Body of pancreas (tissue), 4 donors: ENCODE measurements around the gene HLA-DMB.

ENCODE experiments used
- CTCF ChIP-seq, 7 experiments: fragments of 450-650 bp in 4 of 7; fragments of 200-600 bp in 3 of 7; sonication (generic) in 3 of 7; IDR thresholded peaks; one replicate each; pipeline ENCODE4 v1.5.1; 2016 to 2019; ENCODE audit warnings: antibody characterized with exemption in 7 of 7
- POLR2A ChIP-seq, 3 donors: fragments of 450-650 bp; IDR thresholded peaks; one replicate each; pipeline ENCODE4 v1.6.1; 2016; ENCODE audit warnings: antibody characterized with exemption in 3 of 3, mild to moderate bottlenecking in 2 of 3

DNA sequence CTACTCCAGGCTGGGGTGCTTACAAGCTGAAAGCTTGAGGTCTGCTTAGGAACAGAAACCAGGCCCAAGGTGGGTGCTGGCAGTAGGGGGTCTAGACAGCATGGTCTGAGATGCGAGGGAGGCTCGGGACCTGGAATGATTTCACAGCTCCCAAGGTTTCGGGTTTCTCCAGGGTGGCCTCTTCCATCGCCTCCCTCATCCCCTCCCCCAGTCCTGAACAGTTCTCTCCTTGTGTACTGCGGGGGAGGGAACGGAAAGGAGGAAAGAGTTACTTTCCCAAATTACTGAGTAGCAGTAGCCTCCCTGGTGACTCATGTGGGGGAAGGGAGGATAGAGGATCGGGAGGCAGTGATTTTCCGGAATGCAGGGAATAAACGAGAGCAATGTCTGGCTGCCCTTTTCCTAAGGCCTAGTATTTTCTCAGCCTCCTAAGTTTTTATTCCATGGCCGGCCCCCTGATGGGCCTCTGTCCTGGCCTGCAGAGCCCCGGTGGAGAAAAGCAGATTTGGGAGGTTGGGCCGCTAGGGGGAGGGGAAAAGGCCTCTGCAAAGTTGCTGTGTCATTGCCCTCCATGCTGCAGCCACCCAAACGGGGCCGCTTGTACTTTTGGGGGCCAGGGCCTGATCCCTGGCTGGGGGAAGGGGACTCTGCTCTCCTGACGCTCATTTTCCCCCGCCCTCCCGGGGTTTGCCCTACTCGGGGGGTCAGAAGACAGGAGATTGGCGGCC lies 29.0 kb upstream of the HLA-DMB start:
- TF ChIP-seq CTCF (IDR thresholded peaks at IDR 0.05) (peak; percentile 14 to 56 (median 50)), POLR2A (IDR thresholded peaks at IDR 0.05) (peak in 2 of 3 donors; percentile 64 to 71)
